HepG2 (cell line): ENCODE data around the gene RPL11. TPM values are rescaled to one million over a fixed set of nuclear protein-coding genes. Genes with fewer than 3 reads are reported as not detected.

Experiments used
- ATAC-seq: fragments of 200-7000 bp; cut with Tn5 transposase; 3 replicates; pipeline ENCODE4 v1.9.1; 2020; ENCODE audit warnings: mild to moderate bottlenecking, moderate library complexity
- BruUV-seq: library from RNA; stranded (reverse); fragments of 400-500 nt; replicated peaks from 2 replicates; lab custom pipeline; 2021; lab: Mats Ljungman, UMichigan
- CTCF ChIA-PET: fragments of 300-600 bp; formaldehyde crosslinking; extraction: SDS; loops from one replicate; lab custom pipeline; 2021; ENCODE audit warnings: low total read pairs, inconsistent platforms, low intra/inter-chr PET ratio; lab: Yijun Ruan, JAX
- POLR2A ChIA-PET: fragments of 350-600 bp; sonication (Branson Sonifier 250); formaldehyde crosslinking; loops from one replicate; lab custom pipeline; 2020; ENCODE audit warnings: antibody characterized with exemption, inconsistent platforms; lab: Yijun Ruan, JAX
- DNase-seq: peaks from one replicate; pipeline ENCODE4 v3.0.0-alpha.2; 2015; ENCODE audit warnings: low spot score
- FAIRE-seq: peaks from 3 replicates; lab custom pipeline; 2011; peaks lifted over from hg19 to GRCh38; lab: Jason Lieb, UNC
- H2AFZ ChIP-seq: one replicate; pipeline ENCODE4 v1.6.1; 2011; ENCODE audit warnings: low read length, inconsistent platforms
- H3K27ac ChIP-seq: fragments of 300-600 bp; 3 replicates; pipeline ENCODE4 v1.8.0; 2011; ENCODE audit warnings: mixed run types, mild to moderate bottlenecking, mixed read lengths, low read length, inconsistent platforms; ENCODE audit not compliant: insufficient read depth; ENCODE audit errors: extremely low read length
- H3K27me3 ChIP-seq, 2 experiments: fragments of 200-600 bp in 1 of 2; 2 replicates in 1 of 2; 3 replicates in 1 of 2; pipeline versions ENCODE4 v1.6.0 to v1.8.0; 2011; ENCODE audit warnings: low read length in 2 of 2, mild to moderate bottlenecking in 2 of 2, moderate library complexity in 2 of 2, inconsistent platforms in 1 of 2; ENCODE audit not compliant: insufficient read depth in 2 of 2, control insufficient read depth in 1 of 2
- H3K36me3 ChIP-seq, 2 experiments: fragments of 200-600 bp in 1 of 2; replicated peaks in 1 of 2; 2 replicates in 1 of 2; 3 replicates in 1 of 2; pipeline versions ENCODE4 v1.5.1 to v1.8.0; 2011; ENCODE audit warnings: low read length in 2 of 2, inconsistent platforms in 1 of 2; ENCODE audit not compliant: insufficient read depth in 2 of 2, control insufficient read depth in 1 of 2
- H3K4me1 ChIP-seq: 2 replicates; pipeline ENCODE4 v1.5.1; 2012; ENCODE audit warnings: low read length, inconsistent platforms; ENCODE audit not compliant: insufficient read depth
- H3K4me2 ChIP-seq: 2 replicates; pipeline ENCODE4 v1.6.0; 2011; ENCODE audit warnings: low read depth, low read length, inconsistent platforms
- H3K4me3 ChIP-seq, 3 experiments: fragments of 200-600 bp in 1 of 3; sonication (generic), shearing (Covaris generic) in 1 of 3; replicated peaks in 1 of 3; 2 replicates each; pipeline ENCODE4 v1.5.1; 2011 to 2016; ENCODE audit warnings: low read length in 3 of 3, inconsistent platforms in 2 of 3, low read depth in 2 of 3, mild to moderate bottlenecking in 2 of 3, control low read depth in 1 of 3, mixed read lengths in 1 of 3; ENCODE audit not compliant: insufficient read depth in 1 of 3
- H3K79me2 ChIP-seq: one replicate; pipeline ENCODE4 v1.6.1; 2011; ENCODE audit warnings: low read length, inconsistent platforms; ENCODE audit not compliant: insufficient read depth
- H3K9ac ChIP-seq: 2 replicates; pipeline ENCODE4 v1.6.0; 2011; ENCODE audit warnings: mild to moderate bottlenecking, low read depth, low read length, inconsistent platforms; ENCODE audit not compliant: insufficient read depth
- H3K9me3 ChIP-seq: 2 replicates; pipeline ENCODE4 v1.5.1; 2012; ENCODE audit warnings: mild to moderate bottlenecking, low read length
- H4K20me1 ChIP-seq: 2 replicates; pipeline ENCODE4 v1.6.0; 2011; ENCODE audit warnings: inconsistent platforms, mild to moderate bottlenecking, low read length, moderate library complexity; ENCODE audit not compliant: insufficient read depth
- HNRNPK ChIP-seq: fragments of 200-400 bp; formaldehyde crosslinking; IDR thresholded peaks from 2 replicates; pipeline ENCODE4 v1.6.1; 2018; ENCODE audit warnings: low read length, low read depth, moderate library complexity, mild to moderate bottlenecking; ENCODE audit not compliant: poor library complexity, severe bottlenecking
- KDM2A ChIP-seq: sonication (generic); formaldehyde crosslinking; IDR thresholded peaks from 2 replicates; pipeline ENCODE4 v1.4.0; 2020; ENCODE audit warnings: low read depth, missing genetic modification reagents, borderline replicate concordance
- PATZ1 ChIP-seq: sonication (generic); formaldehyde crosslinking; IDR thresholded peaks from 2 replicates; pipeline ENCODE4 v1.4.0; 2020; ENCODE audit warnings: missing genetic modification reagents
- PBX2 ChIP-seq: IDR thresholded peaks from 2 replicates; pipeline ENCODE4 v1.6.1; 2016; ENCODE audit warnings: control low read depth
- ZFP91 ChIP-seq: sonication (generic); formaldehyde crosslinking; IDR thresholded peaks from 2 replicates; pipeline ENCODE4 v1.9.0; 2022; ENCODE audit warnings: missing genetic modification reagents, mild to moderate bottlenecking, borderline replicate concordance
- ZNF205 ChIP-seq: IDR thresholded peaks from 2 replicates; pipeline ENCODE4 v1.6.1; 2018; ENCODE audit warnings: missing biosample characterization, missing genetic modification reagents
- ZNF432 ChIP-seq: sonication (generic); formaldehyde crosslinking; IDR thresholded peaks from 2 replicates; pipeline ENCODE4 v1.5.0; 2020; ENCODE audit warnings: missing genetic modification reagents, mild to moderate bottlenecking, borderline replicate concordance
- ZNF530 ChIP-seq: sonication (generic); formaldehyde crosslinking; IDR thresholded peaks from 2 replicates; pipeline ENCODE4 v1.5.0; 2020; ENCODE audit warnings: low read depth, mild to moderate bottlenecking, missing genetic modification reagents
- ZNF576 ChIP-seq: sonication (generic); formaldehyde crosslinking; IDR thresholded peaks from 2 replicates; pipeline ENCODE4 v1.4.0; 2020; ENCODE audit warnings: mild to moderate bottlenecking, missing genetic modification reagents
- ZNF577 ChIP-seq: sonication (generic); formaldehyde crosslinking; IDR thresholded peaks from 2 replicates; pipeline ENCODE4 v1.4.0; 2020; ENCODE audit warnings: mild to moderate bottlenecking, low read depth, missing genetic modification reagents, borderline replicate concordance
- ZNF609 ChIP-seq: sonication (generic); formaldehyde crosslinking; IDR thresholded peaks from 2 replicates; pipeline ENCODE4 v1.4.0; 2020; ENCODE audit warnings: mild to moderate bottlenecking, missing genetic modification reagents, borderline replicate concordance
- ZNF737 ChIP-seq: sonication (generic); formaldehyde crosslinking; IDR thresholded peaks from 2 replicates; pipeline ENCODE4 v1.5.0; 2020; ENCODE audit warnings: missing genetic modification reagents, mild to moderate bottlenecking, borderline replicate concordance
- ZNF784 ChIP-seq: sonication (generic); formaldehyde crosslinking; IDR thresholded peaks from 2 replicates; pipeline ENCODE4 v1.5.1; 2020; ENCODE audit warnings: missing genetic modification reagents, mild to moderate bottlenecking, borderline replicate concordance
- WGBS: methylation state at CpG from one replicate; pipeline ENCODE4 v1.1.6; 2017; ENCODE audit warnings: low lambda C conversion rate; 5-methylcytosine and 5-hydroxymethylcytosine counted together
- in situ Hi-C: cut with HindIII; loops from 2 replicates; pipeline ENCODE4 v1.10.0; 2017; ENCODE audit warnings: low pct_unique_long_range_greater_than_20kb; ENCODE audit not compliant: extremely low pct_ligation_motif_present
- intact Hi-C: fragments of 100-400 bp; cut with micrococcal nuclease; formaldehyde crosslinking; loops from one replicate; pipeline ENCODE4 v1.10.0; 2022; ENCODE audit not compliant: unreplicated experiment
- polyA plus RNA-seq, 8 experiments: library from polyadenylated mRNA; depleted of rRNA in 3 of 8; stranded (reverse) in 7 of 8; unstranded in 1 of 8; fragments of >200 nt; fragmentation: Illumina TruSeq in 4 of 8; extraction: Trizol in 4 of 8; gene quantifications; 2 replicates each; pipeline versions ENCODE4 v1.2.1 to v1.2.3, GENCODE V29; 2011 to 2016; ENCODE audit warnings: low read depth in 4 of 8, missing spikeins in 1 of 8, mixed read lengths in 1 of 8; ENCODE audit not compliant: insufficient read depth in 1 of 8
- total RNA-seq, 5 experiments: library from RNA; depleted of rRNA; stranded (reverse); fragments of >200 nt; fragmentation: Illumina TruSeq; extraction: Trizol; gene quantifications; 2 replicates each; pipeline ENCODE4 v1.2.3, GENCODE V29; 2016; ENCODE audit warnings: low read depth in 1 of 5

RPL11 gene
- total and polyA plus RNA-seq, 2 of the 13 experiments (the other 11 are each of a cell fraction or from before 2014, with no cell fraction given), result 1,682 to 2,010 TPM

GRCh38 chr1:23645338-23645737 lies 46.3 kb upstream of the RPL11 start:
- Histone ChIP-seq H3K36me3 (no peaks in the 10 kb centered on the region), H3K79me2 (no peaks in the 10 kb centered on the region), H3K9ac (no peak overlapping the region), H3K4me3 (no peak overlapping the region), H2AFZ (no peak overlapping the region), H3K9me3 (no peaks in the 10 kb centered on the region), H4K20me1 (no peaks in the 10 kb centered on the region), H3K4me1 (peaks cover 7% of the 10 kb centered on the region; the same call in 1 of the 2 replicates), H3K4me2 (no peak overlapping the region), H3K27me3 (peaks cover 8 to 38% of the 10 kb centered on the region in 2 experiments; a peak in 3 of 5 replicates), H3K27ac (no peak overlapping the region)
- FAIRE-seq, result no peak
- POLR2A ChIA-PET, result no interaction called here
- in situ Hi-C loops (no loop called here), intact Hi-C loops (no loop called here)
- no TSS peak for BruUV-seq
- 4% methylated on average over 3 of the region's 3 CpGs for WGBS
- no peak for ATAC-seq
- DNase-seq, result no peak
- CTCF ChIA-PET, result no interaction called here
- TF ChIP-seq KDM2A (CRISPR knock-in tag) (no peak), ZNF576 (CRISPR knock-in tag) (no peak), ZNF609 (CRISPR knock-in tag) (no peak), ZNF784 (CRISPR knock-in tag) (no peak), ZNF205 (no peak), ZNF577 (CRISPR knock-in tag) (no peak), PBX2 (no peak), ZNF530 (CRISPR knock-in tag) (no peak), ZNF432 (CRISPR knock-in tag) (no peak), HNRNPK (no peak), ZNF737 (CRISPR knock-in tag) (no peak), PATZ1 (CRISPR knock-in tag) (no peak), ZFP91 (no peak)
